Measurements from ENCODE around the gene TAMM41. TPM values are rescaled to one million over a fixed set of nuclear protein-coding genes. Genes with fewer than 3 reads are reported as not detected.

TAMM41 gene
- total RNA-seq, 1 experiment from 2014 or later, result 24.3 TPM

DNA sequence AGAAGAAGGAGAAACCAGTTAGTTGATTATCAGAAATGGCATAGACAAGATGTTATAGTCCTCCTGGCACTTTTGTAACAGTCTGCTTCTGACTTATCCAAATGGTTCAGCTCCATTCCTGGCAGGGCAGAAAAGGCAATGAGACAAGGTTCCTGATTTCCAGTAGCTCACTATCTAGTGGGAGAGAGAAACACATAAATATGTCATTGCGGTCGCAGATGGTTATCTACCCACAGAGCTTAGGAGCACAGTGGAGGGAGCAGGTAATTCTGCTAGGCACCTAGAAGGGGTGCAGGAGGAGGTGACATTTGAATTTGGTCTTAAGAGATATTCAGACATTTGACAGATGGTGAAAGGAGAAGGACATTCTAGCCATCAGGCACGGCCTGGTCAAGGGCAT is 78.1 kb downstream of the TAMM41 start:
- Histone ChIP-seq H3K4ac (ENCODE audit: low read depth, low read length) (no peak overlapping the region), H3K56ac (ENCODE audit: insufficient read length, low read depth, low read length) (no peak overlapping the region), H3K23me2 (ENCODE audit: insufficient read length, low read depth, low read length, poor library complexity, severe bottlenecking) (no peaks in the 10 kb centered on the region), H4K20me1 (ENCODE audit: control insufficient read depth, insufficient read depth, insufficient read length) (no peaks in the 10 kb centered on the region), H3K79me2 (ENCODE audit: insufficient read depth, low read length) (no peaks in the 10 kb centered on the region), H4K5ac (ENCODE audit: insufficient read length, low read depth, low read length) (no peak overlapping the region), H3K9me3 (ENCODE audit: control insufficient read depth, low read depth, low read length) (no peaks in the 10 kb centered on the region), H2AFZ (ENCODE audit: low read length) (no peak overlapping the region), H3K27me3 (ENCODE audit: insufficient read depth, low read length) (no peaks in the 10 kb centered on the region), H4K91ac (ENCODE audit: insufficient read length, low read depth, low read length) (no peak overlapping the region), H2BK120ac (ENCODE audit: low read depth, low read length, poor library complexity, severe bottlenecking) (no peak overlapping the region), H3K4me1 (ENCODE audit: insufficient read depth, low read length) (no peaks in the 10 kb centered on the region; the same call in 1 of the 2 replicates), H3T11ph (ENCODE audit: low read length) (no peak overlapping the region), H3K14ac (ENCODE audit: insufficient read depth, low read length) (no peak overlapping the region), H2BK5ac (ENCODE audit: insufficient read length, low read length) (no peak overlapping the region), H4K8ac (replicated peaks; ENCODE audit: insufficient read length, low read depth, low read length) (no peak overlapping the region), H2AK5ac (ENCODE audit: insufficient read length, low read length) (no peak overlapping the region), H3K23ac (ENCODE audit: insufficient read length, low read depth, low read length) (no peak overlapping the region), H3K79me1 (ENCODE audit: insufficient read depth, low read depth, low read length, poor library complexity, severe bottlenecking) (no peaks in the 10 kb centered on the region), H3K18ac (ENCODE audit: insufficient read length, low read depth, low read length) (no peak overlapping the region), H2BK12ac (ENCODE audit: insufficient read length, low read depth, low read length) (no peak overlapping the region), H3K4me2 (ENCODE audit: insufficient read depth, insufficient read length, low read length) (no peak overlapping the region), H3K9ac (ENCODE audit: extremely low read depth, insufficient read length, low read length) (no peak overlapping the region), H2BK15ac (ENCODE audit: low read depth, low read length) (no peak overlapping the region), H2BK20ac (ENCODE audit: low read depth, low read length, poor library complexity, severe bottlenecking) (no peak overlapping the region), H3K27ac (ENCODE audit: insufficient read length, low read depth, low read length) (no peak overlapping the region)
- DNase-seq, result no peak
- H3K27me3 Mint-ChIP-seq (ENCODE audit: low read depth), result peaks cover 25% of the 10 kb centered on the region
- H3K4me3 Mint-ChIP-seq, result no peak overlapping the region
- no peak overlapping the region for H3K27ac Mint-ChIP-seq
- peaks cover 16 to 18% of the 10 kb centered on the region in 2 experiments for H3K4me1 Mint-ChIP-seq
- WGBS (ENCODE audit: extremely low coverage, insufficient read length, low lambda C conversion rate), result no CpG with 5 or more reads among the region's 3 CpGs
- H3K36me3 Mint-ChIP-seq (ENCODE audit: insufficient read depth in 1 of 3, low read depth in 3 of 3), result no peaks in the 10 kb centered on the region
- TF ChIP-seq CTCF (conservative IDR thresholded peaks at IDR 0.05), result no peak
- no peaks in the 10 kb centered on the region for H3K9me3 Mint-ChIP-seq
